Effector CD4-positive, alpha-beta T cell (primary cell): ENCODE results near the gene TRIM56.
"Not testable (repeated sequence)": the region's sequence is repeated elsewhere in the genome, so short reads cannot be mapped to it uniquely, and the experiment has no call there.

ENCODE experiments used
- DNase-seq: peaks from one replicate; pipeline ENCODE4 v3.0.0-alpha.2; 2020

Gene TRIM56

GRCh38 chr7:101089876-101090275, 4.6 kb downstream of the TRIM56 start:
- no peak for DNase-seq

GRCh38 chr7:101092266-101092905, 7.1 kb downstream of the TRIM56 start:
- DNase-seq, result not testable (repeated sequence)

GRCh38 chr7:101093906-101094305, 8.6 kb downstream of the TRIM56 start:
- DNase-seq, result no peak

GRCh38 chr7:101094376-101094775, 9.1 kb downstream of the TRIM56 start:
- DNase-seq, result no peak

- DNase-seq, result no peak
Measured at GRCh38 chr7:101094791-101095375, 9.6 kb downstream of the TRIM56 start.

GRCh38 chr7:101096331-101096956, 11.2 kb downstream of the TRIM56 start:
- DNase-seq, result no peak

GRCh38 chr7:101096957-101097347, 11.7 kb downstream of the TRIM56 start:
- no peak for DNase-seq

- no peak for DNase-seq
Measured at GRCh38 chr7:101097561-101097960, 12.3 kb downstream of the TRIM56 start.

- DNase-seq, result no peak
Measured at GRCh38 chr7:101099969-101100781, 14.9 kb downstream of the TRIM56 start.

GRCh38 chr7:101100858-101101847, 15.9 kb downstream of the TRIM56 start:
- DNase-seq, result no peak

- DNase-seq, result no peak
Measured at GRCh38 chr7:101102026-101102425, 16.7 kb downstream of the TRIM56 start.

GRCh38 chr7:101103701-101104100, 18.4 kb downstream of the TRIM56 start:
- not testable (repeated sequence) for DNase-seq

GRCh38 chr7:101104193-101104713, 19.0 kb downstream of the TRIM56 start:
- DNase-seq, result no peak

- no peak for DNase-seq
Measured at GRCh38 chr7:101104799-101105198, 19.5 kb downstream of the TRIM56 start.

GRCh38 chr7:101105248-101105647, 20.0 kb downstream of the TRIM56 start:
- DNase-seq, result not testable (repeated sequence)

GRCh38 chr7:101106386-101106785, 21.1 kb downstream of the TRIM56 start:
- DNase-seq, result no peak

GRCh38 chr7:101108330-101108857, 23.1 kb downstream of the TRIM56 start:
- no peak for DNase-seq

- no peak for DNase-seq
Measured at GRCh38 chr7:101108961-101109360, 23.7 kb downstream of the TRIM56 start.

GRCh38 chr7:101109368-101109767, 24.1 kb downstream of the TRIM56 start:
- no peak for DNase-seq

GRCh38 chr7:101111261-101111660, 26.0 kb downstream of the TRIM56 start:
- DNase-seq, result no peak

- no peak for DNase-seq
Measured at GRCh38 chr7:101112233-101112632, 27.0 kb downstream of the TRIM56 start.

GRCh38 chr7:101113140-101113539, 27.9 kb downstream of the TRIM56 start:
- not testable (repeated sequence) for DNase-seq
